Parathyroid adenoma (tissue), 2 donors: ENCODE measurements around the gene ACTMAP.

Experiments used
- H2AFZ ChIP-seq: fragments of 300-600 bp; sonication (generic); one replicate; pipeline ENCODE4 v1.7.0; 2017; ENCODE audit warnings: antibody characterized with exemption, mild to moderate bottlenecking
- H3K27ac ChIP-seq: fragments of 300-600 bp; sonication (generic); one replicate; pipeline ENCODE4 v1.7.0; 2017
- H3K27me3 ChIP-seq: fragments of 300-600 bp; sonication (generic); one replicate; pipeline ENCODE4 v1.7.0; 2017; ENCODE audit warnings: low read length; ENCODE audit not compliant: control insufficient read depth, insufficient read depth
- H3K36me3 ChIP-seq: fragments of 300-600 bp; sonication (generic); one replicate; pipeline ENCODE4 v1.7.0; 2017; ENCODE audit warnings: low read length; ENCODE audit not compliant: control insufficient read depth, insufficient read depth
- H3K4me1 ChIP-seq: fragments of 300-600 bp; sonication (generic); one replicate; pipeline ENCODE4 v1.7.0; 2017; ENCODE audit warnings: control low read depth
- H3K4me2 ChIP-seq: fragments of 300-600 bp; sonication (generic); one replicate; pipeline ENCODE4 v1.7.0; 2017; ENCODE audit warnings: low read length
- H3K4me3 ChIP-seq: fragments of 300-600 bp; sonication (generic); one replicate; pipeline ENCODE4 v1.7.0; 2017; ENCODE audit warnings: low read depth, low read length
- H3K79me2 ChIP-seq: fragments of 300-600 bp; sonication (generic); one replicate; pipeline ENCODE4 v1.7.0; 2017; ENCODE audit warnings: control low read depth
- H3K9ac ChIP-seq: fragments of 300-600 bp; sonication (generic); one replicate; pipeline ENCODE4 v1.7.0; 2017; ENCODE audit warnings: mild to moderate bottlenecking
- H3K9me3 ChIP-seq: fragments of 300-600 bp; sonication (generic); one replicate; pipeline ENCODE4 v1.7.0; 2017; ENCODE audit warnings: low read length; ENCODE audit not compliant: control insufficient read depth
- CTCF ChIP-seq: fragments of 300-600 bp; sonication (generic); IDR thresholded peaks from one replicate; pipeline ENCODE4 v1.7.0; 2017; ENCODE audit warnings: antibody characterized with exemption, mild to moderate bottlenecking
- donor health status: primary hyperparathyroidism.

ACTMAP gene

GRCh38 chr19:40719414-40719894 lies 30.8 kb downstream of the ACTMAP start:
- peak overlapping the region; percentile 87 for H3K27ac ChIP-seq
- no peaks in the 10 kb centered on the region for H3K36me3 ChIP-seq
- TF ChIP-seq CTCF = no peak
- peak overlapping the region; percentile 92 for H3K4me3 ChIP-seq
- peaks cover 47% of the 10 kb centered on the region for H3K79me2 ChIP-seq
- H3K9me3 ChIP-seq = no peaks in the 10 kb centered on the region
- peaks cover 20% of the 10 kb centered on the region for H3K4me1 ChIP-seq
- no peak overlapping the region for H2AFZ ChIP-seq
- no peak overlapping the region for H3K9ac ChIP-seq
- no peaks in the 10 kb centered on the region for H3K27me3 ChIP-seq
- H3K4me2 ChIP-seq = peak overlapping the region; percentile 48

- Histone ChIP-seq H3K4me2 (peak overlapping the region; percentile 98), H3K4me3 (peak overlapping the region; percentile 92), H3K4me1 (peaks cover 23% of the 10 kb centered on the region), H3K79me2 (peaks cover 47% of the 10 kb centered on the region), H3K9ac (no peak overlapping the region), H2AFZ (peak overlapping the region; percentile 57), H3K27ac (peak overlapping the region; percentile 87), H3K27me3 (no peaks in the 10 kb centered on the region), H3K36me3 (no peaks in the 10 kb centered on the region), H3K9me3 (no peaks in the 10 kb centered on the region)
- no peak for TF ChIP-seq CTCF
Observed at GRCh38 chr19:40718774-40719391, 31.4 kb downstream of the ACTMAP start.

GRCh38 chr19:40717880-40718773 lies 32.1 kb downstream of the ACTMAP start:
- no peak overlapping the region for H3K9ac ChIP-seq
- peak overlapping the region; percentile 92 for H3K4me3 ChIP-seq
- H3K9me3 ChIP-seq = no peaks in the 10 kb centered on the region
- H3K4me2 ChIP-seq = peak overlapping the region; percentile 98
- peak overlapping the region; percentile 57 for H2AFZ ChIP-seq
- no peak for TF ChIP-seq CTCF
- peaks cover 46% of the 10 kb centered on the region for H3K79me2 ChIP-seq
- peak overlapping the region; percentile 87 for H3K27ac ChIP-seq
- H3K36me3 ChIP-seq = no peaks in the 10 kb centered on the region
- no peaks in the 10 kb centered on the region for H3K27me3 ChIP-seq
- peaks cover 23% of the 10 kb centered on the region for H3K4me1 ChIP-seq

- H3K4me2 ChIP-seq = peak overlapping the region; percentile 98
- no peaks in the 10 kb centered on the region for H3K9me3 ChIP-seq
- peak overlapping the region; percentile 81 for H3K9ac ChIP-seq
- TF ChIP-seq CTCF = no peak
- peak overlapping the region; percentile 87 for H3K27ac ChIP-seq
- no peaks in the 10 kb centered on the region for H3K36me3 ChIP-seq
- H3K79me2 ChIP-seq = peaks cover 43% of the 10 kb centered on the region
- H3K27me3 ChIP-seq = no peaks in the 10 kb centered on the region
- H3K4me1 ChIP-seq = peaks cover 23% of the 10 kb centered on the region
- H2AFZ ChIP-seq = peak overlapping the region; percentile 90
- peak overlapping the region; percentile 92 for H3K4me3 ChIP-seq
Observed at GRCh38 chr19:40717325-40717879, 32.9 kb downstream of the ACTMAP start.
